GM21526 (cell line): ENCODE results near the gene KMT5B.
A peak's percentile ranks its signal among the peaks of the same experiment; 100 is the strongest.
"Not testable (repeated sequence)": the region's sequence is repeated elsewhere in the genome, so short reads cannot be mapped to it uniquely, and the experiment has no call there.

Source experiments
- ATAC-seq: cut with Tn5 transposase; IDR thresholded peaks from one replicate; pipeline ENCODE4 v1.9.1; 2021; ENCODE audit warnings: moderate library complexity; ENCODE audit not compliant: unreplicated experiment, low FRiP score

The KMT5B gene

GRCh38 chr11:68213135-68213515 lies at the start of gene KMT5B:
Gene KMT5B, minus strand, starts transcription at chr11:68213296. Its CDS starts 23,220 bp downstream, at chr11:68190076.
- peak; percentile 8 for ATAC-seq

- ATAC-seq: no peak
Observed at GRCh38 chr11:68262544-68262827, 49.4 kb upstream of the KMT5B start.

DNA sequence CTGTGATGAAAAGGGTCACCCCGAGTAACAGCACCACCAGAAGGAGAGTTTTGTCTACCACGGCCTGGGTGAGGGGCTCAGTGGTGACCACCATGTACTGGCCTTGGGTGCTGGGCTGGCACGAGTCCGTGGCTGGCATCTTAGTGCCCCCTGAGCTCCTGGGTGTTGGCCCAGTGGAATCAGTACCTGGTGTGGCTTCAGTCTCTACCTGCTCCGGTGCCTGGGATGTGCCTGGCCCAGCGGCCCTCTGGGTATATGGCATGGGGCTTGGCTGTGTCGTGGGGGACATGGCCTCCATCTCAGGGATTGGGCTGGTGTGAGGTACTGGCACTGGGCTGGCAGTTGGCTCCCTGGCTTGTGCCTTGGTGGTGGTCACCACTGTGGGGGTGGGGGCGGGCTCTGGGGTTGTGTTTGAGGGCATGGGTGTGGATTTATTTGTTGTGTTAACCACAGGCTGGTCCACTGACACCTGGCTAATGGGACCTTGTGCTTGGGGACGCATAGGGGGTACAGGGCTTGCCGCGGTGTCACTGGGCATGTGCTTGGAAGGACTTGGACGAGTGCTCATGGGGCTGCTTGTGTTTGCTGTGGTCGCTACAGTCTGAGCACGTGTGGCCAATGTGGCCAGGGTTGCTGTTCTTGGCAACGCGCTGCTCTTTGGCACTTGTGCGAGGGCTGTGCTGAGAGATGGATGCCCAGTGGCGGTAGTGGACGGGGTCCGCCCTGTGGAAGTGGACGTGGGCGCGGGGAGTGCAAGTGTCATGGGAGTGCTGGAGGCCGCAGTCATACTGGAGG lies 48.9 kb upstream of the KMT5B start:
- no peak for ATAC-seq

DNA sequence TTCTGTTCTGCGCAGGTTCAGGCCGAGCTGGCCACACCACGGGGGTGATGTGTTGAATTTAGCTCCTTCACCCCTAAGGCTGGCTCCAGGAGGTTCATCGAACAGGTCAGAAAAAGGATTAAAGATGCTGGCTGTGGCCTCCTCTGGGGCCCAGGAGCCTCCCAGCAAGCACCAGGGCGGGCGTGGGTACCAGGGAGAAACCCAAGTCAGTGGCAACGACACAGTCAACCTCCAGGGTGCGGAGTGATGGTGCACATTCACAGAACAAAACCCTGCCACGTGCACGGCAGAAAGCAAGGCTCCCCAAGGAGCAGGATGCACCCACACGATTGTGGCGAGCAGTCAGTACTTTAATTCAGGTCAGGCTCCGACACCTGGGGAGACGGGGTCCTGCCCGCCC lies 47.9 kb upstream of the KMT5B start:
- ATAC-seq: no peak

- no peak for ATAC-seq
Observed at GRCh38 chr11:68260484-68260883, 47.4 kb upstream of the KMT5B start.

- no peak for ATAC-seq
Observed at GRCh38 chr11:68259122-68259959, 46.2 kb upstream of the KMT5B start.

GRCh38 chr11:68258363-68258765 lies 45.3 kb upstream of the KMT5B start:
- no peak for ATAC-seq

DNA sequence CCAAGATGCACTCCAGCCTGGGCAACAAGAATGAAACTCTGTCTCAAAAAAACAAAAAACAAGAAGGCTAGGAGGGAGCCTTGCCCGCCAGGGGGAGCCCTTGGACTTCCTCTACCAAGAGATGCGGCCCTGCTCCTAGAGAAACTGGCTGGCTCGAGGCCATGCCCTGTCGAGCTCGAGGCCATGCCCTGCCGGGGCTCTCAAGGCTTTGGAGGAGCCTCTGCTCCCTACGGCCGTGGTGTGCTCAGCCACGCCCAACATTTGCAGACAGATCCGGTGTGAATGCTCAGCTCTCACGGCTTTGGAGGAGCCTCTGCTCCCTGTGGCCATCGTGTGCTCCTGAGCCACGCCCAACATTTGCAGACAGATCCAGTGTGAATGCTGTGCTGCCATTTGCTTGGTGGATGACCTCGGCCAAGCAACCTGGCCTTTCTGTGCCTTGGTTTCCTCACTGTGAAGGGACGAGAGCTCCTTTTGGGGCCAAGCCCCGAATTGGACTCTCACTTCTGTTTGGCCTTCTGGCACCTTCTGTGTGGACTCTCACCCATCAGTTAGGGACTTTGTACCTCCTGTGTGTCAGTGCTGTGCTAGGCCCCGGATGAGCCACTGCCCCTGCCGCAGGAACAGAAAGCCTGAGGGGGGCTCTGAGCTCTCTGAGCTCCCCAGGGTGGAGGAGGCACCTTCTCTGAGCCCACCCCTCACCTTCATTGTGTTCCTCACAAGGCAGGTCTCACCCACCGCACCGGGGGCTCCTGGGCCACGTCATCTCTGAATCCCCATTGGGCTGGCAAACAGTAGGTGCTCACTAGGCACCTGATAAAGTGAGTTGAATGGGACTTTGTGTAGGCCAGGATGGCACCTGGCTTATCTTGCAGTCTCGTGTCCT lies 44.6 kb upstream of the KMT5B start:
- ATAC-seq: no peak

DNA sequence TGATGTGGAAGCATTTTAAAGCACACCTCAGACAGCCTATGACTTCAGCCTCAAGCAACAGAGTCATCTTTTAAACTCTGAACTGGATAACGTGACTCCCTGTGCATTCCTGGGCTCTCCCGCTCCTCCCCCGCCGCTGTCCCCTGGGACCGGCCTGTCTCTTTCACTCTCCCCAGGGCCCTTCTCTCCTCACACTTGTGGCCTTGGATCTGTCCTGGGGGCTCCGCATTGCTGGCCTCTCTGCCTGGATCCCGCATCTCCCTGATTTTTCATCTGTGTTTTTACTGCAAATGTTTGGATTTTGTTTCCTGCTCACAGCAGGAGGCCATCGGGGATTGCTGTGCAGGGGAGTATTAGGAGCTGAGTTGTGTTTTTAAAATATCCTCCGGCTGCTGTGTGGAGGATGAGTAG lies 43.2 kb upstream of the KMT5B start:
- ATAC-seq: no peak

GRCh38 chr11:68255526-68255925 lies 42.4 kb upstream of the KMT5B start:
- no peak for ATAC-seq

DNA sequence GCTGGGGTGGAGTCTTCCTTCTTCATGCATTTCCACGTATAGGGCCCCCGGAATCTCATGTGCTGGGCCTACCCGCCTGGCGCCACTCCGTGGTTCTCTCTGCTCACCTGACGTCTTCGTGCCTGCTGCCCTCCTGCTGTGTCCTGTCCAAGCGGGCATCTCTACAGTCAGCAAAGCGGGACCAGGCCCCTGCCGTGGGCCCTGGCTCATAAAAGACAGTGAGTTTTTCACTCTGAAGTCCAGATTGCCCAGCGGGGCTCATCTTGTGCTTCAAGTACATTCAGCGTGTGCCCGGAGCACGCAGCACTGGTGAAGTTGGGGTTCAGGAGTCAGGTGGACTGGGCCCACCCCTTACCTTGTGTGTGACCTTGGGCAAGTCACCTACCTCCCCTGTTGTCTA lies 41.3 kb upstream of the KMT5B start:
- no peak for ATAC-seq

DNA sequence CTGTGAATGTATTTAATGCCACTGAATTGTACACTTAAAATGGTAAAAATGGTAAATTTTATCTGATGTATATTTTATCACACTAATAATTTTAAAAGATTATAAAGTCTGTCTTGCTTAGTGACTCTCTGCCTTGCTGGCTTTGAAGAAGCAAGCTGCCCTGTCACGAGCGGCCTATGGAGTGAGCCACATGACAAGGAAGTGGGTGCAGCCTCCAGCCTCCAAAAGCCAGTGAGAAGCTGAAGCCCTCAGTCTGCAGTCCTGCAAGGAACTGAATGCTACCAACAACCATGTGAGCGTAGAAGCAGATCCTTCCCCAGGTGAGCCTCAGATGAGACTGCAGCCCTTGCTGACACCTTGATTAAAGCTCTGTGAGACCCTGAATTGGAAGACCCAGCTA lies 38.7 kb upstream of the KMT5B start:
- ATAC-seq: no peak

DNA sequence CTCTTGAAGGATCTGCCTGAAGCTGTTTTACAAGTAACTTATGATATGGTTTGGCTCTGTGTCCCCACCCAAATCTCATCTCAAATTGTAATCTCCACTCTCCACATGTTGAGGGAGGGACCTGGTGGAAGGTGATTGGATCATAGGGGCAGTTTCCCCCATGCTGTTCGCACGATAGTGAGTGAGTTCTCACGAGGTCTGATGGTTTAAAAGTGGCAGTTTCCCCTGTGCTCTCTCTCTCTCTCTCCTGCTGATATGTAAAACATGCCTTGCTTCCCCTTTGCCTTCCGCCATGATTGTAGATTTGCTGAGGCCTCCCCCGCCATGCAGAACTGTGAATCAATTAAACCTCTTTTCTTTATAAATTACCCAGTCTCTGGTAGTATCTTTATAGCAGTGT lies 31.8 kb upstream of the KMT5B start:
- ATAC-seq: not testable (repeated sequence)

DNA sequence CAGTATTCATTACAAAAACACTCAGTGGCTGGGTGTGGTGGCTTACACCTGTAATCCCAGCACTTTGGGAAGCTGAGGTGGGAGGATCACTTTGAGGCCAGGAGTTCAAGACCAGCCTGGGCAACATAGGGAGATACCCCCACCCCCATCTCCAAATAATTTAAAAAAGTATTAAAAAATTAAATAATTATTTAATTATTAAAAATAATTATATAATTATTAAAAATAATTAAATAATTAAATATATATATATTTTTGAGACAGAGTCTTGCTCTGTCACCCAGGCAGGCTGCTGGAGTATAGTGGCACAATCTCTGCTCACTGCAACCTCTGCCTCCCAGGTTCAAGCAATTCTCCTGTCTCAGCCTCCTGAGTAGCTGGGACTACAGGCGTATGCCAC lies 30.8 kb upstream of the KMT5B start:
- ATAC-seq: not testable (repeated sequence)

DNA sequence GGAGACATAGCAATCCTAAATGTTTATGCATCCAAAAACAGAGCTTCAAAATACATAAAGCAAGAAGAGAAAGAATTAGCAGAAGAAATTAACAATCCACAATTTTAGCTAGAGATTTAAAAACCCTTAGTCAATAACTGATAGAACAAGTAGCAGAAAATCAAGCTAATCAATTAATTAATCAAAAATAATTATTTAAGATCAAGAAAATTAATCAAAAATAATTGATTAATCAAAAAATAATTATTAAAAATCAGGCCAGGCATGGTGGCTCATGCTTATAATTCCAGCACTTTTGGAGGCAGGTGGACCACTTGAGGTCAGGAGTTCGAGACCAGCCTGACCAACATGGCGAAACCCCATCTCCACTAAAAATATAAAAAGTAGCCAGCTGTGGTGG lies 29.5 kb upstream of the KMT5B start:
- ATAC-seq: no peak

- ATAC-seq: no peak
Observed at GRCh38 chr11:68231621-68232020, 18.5 kb upstream of the KMT5B start.

GRCh38 chr11:68229601-68230000 lies 16.5 kb upstream of the KMT5B start:
- ATAC-seq: no peak

- no peak for ATAC-seq
Observed at GRCh38 chr11:68226421-68226820, 13.3 kb upstream of the KMT5B start.

GRCh38 chr11:68224606-68225005 lies 11.5 kb upstream of the KMT5B start:
- ATAC-seq: no peak

GRCh38 chr11:68223275-68223674 lies 10.2 kb upstream of the KMT5B start:
- ATAC-seq: no peak

GRCh38 chr11:68221406-68221805 lies 8.3 kb upstream of the KMT5B start:
- ATAC-seq: no peak
